H1 (cell line): ENCODE data around the gene SF3B1. TPM values are rescaled to one million over a fixed set of nuclear protein-coding genes. Genes with fewer than 3 reads are reported as not detected.
"Not testable (repeated sequence)": the region's sequence is repeated elsewhere in the genome, so short reads cannot be mapped to it uniquely, and the experiment has no call there.

ENCODE experiments used
- CTCF ChIA-PET: fragments of 300-600 bp; sonication (Branson Sonifier 250); formaldehyde crosslinking; loops from one replicate; lab custom pipeline; 2021; ENCODE audit not compliant: partially characterized antibody; lab: Charles Lee
- POLR2A ChIA-PET: fragments of 300-600 bp; sonication (Branson Sonifier 250); formaldehyde crosslinking; loops from one replicate; lab custom pipeline; 2021; ENCODE audit warnings: inconsistent platforms; ENCODE audit not compliant: partially characterized antibody; lab: Charles Lee
- DNase-seq, 2 experiments: peaks; one replicate each; pipeline versions ENCODE4 v3.0.0 to v3.0.0-alpha.2; 2010 to 2022; ENCODE audit warnings: low spot score in 2 of 2, low read depth in 1 of 2, mixed read lengths in 1 of 2
- FAIRE-seq: peaks from 2 replicates; lab custom pipeline; 2011; peaks lifted over from hg19 to GRCh38; lab: Jason Lieb, UNC
- H2AFZ ChIP-seq: 2 replicates; pipeline ENCODE4 v1.8.1; 2012; ENCODE audit warnings: low read length, inconsistent platforms
- H2AK5ac ChIP-seq: 2 replicates; pipeline ENCODE4 v1.6.1; 2013; ENCODE audit warnings: low read depth, low read length
- H2BK120ac ChIP-seq: replicated peaks from 2 replicates; pipeline ENCODE3; 2013; ENCODE audit warnings: low read depth, low read length, inconsistent platforms
- H2BK12ac ChIP-seq: 2 replicates; pipeline ENCODE4 v1.6.1; 2013; ENCODE audit warnings: low read depth, low read length
- H2BK15ac ChIP-seq: 2 replicates; pipeline ENCODE4 v1.6.1; 2013; ENCODE audit warnings: low read length
- H2BK20ac ChIP-seq: 2 replicates; pipeline ENCODE4 v1.6.1; 2013; ENCODE audit warnings: low read length
- H2BK5ac ChIP-seq: 2 replicates; pipeline ENCODE4 v1.6.1; 2013; ENCODE audit warnings: low read depth, low read length
- H3K14ac ChIP-seq: 2 replicates; pipeline ENCODE4 v1.6.1; 2013; ENCODE audit warnings: inconsistent platforms; ENCODE audit not compliant: insufficient read length
- H3K18ac ChIP-seq: 2 replicates; pipeline ENCODE4 v1.6.1; 2013; ENCODE audit warnings: low read length; ENCODE audit errors: extremely low read depth
- H3K23ac ChIP-seq: 2 replicates; pipeline ENCODE4 v1.6.1; 2013; ENCODE audit warnings: inconsistent platforms; ENCODE audit not compliant: insufficient read length
- H3K23me2 ChIP-seq: 2 replicates; pipeline ENCODE4 v1.6.1; 2013; ENCODE audit warnings: low read depth, low read length
- H3K27ac ChIP-seq: 2 replicates; pipeline ENCODE4 v1.6.1; 2011; ENCODE audit warnings: low read depth, low read length, inconsistent platforms
- H3K27me3 ChIP-seq, 4 experiments: replicated peaks in 1 of 4; 1 replicate in 1 of 4; 2 replicates in 3 of 4; pipeline versions ENCODE4 v1.6.1 to v1.8.1; 2011 to 2013; ENCODE audit warnings: low read length in 3 of 4, mild to moderate bottlenecking in 3 of 4, inconsistent platforms in 2 of 4, mixed read lengths in 2 of 4, moderate library complexity in 1 of 4; ENCODE audit not compliant: control insufficient read depth in 3 of 4, insufficient read depth in 3 of 4; ENCODE audit errors: extremely low read depth in 1 of 4
- H3K36me3 ChIP-seq, 4 experiments: 2 replicates each; pipeline versions ENCODE4 v1.6.1 to v1.8.1; 2011 to 2013; ENCODE audit warnings: mild to moderate bottlenecking in 4 of 4, low read length in 3 of 4, moderate library complexity in 2 of 4, control low read depth in 1 of 4, inconsistent platforms in 1 of 4; ENCODE audit not compliant: insufficient read depth in 4 of 4, control insufficient read depth in 2 of 4
- H3K4ac ChIP-seq: replicated peaks from 2 replicates; pipeline ENCODE3; 2013; ENCODE audit warnings: low read length, low read depth, mixed read lengths, inconsistent platforms; ENCODE audit not compliant: insufficient read length
- H3K4me1 ChIP-seq, 4 experiments: replicated peaks in 1 of 4; 1 replicate in 1 of 4; 2 replicates in 3 of 4; pipeline versions ENCODE4 v1.6.1 to v1.8.1; 2011 to 2013; ENCODE audit warnings: low read length in 3 of 4, inconsistent platforms in 2 of 4, mixed read lengths in 1 of 4; ENCODE audit not compliant: insufficient read depth in 4 of 4, control insufficient read depth in 3 of 4
- H3K4me2 ChIP-seq, 2 experiments: 2 replicates each; pipeline versions ENCODE4 v1.6.1 to v1.8.1; 2011 to 2013; ENCODE audit warnings: low read depth in 2 of 2, low read length in 2 of 2, control low read depth in 1 of 2, inconsistent platforms in 1 of 2, mild to moderate bottlenecking in 1 of 2; ENCODE audit not compliant: insufficient read depth in 1 of 2
- H3K4me3 ChIP-seq, 4 experiments: fragments of 200-600, 300-600 bp in 1 of 4; sonication (generic), shearing (Covaris generic), sonication (Bioruptor Twin) in 1 of 4; 2 replicates each; pipeline versions ENCODE4 v1.5.1 to v1.8.1; 2011 to 2016; ENCODE audit warnings: low read length in 4 of 4, low read depth in 3 of 4, control low read depth in 2 of 4, inconsistent platforms in 2 of 4, mild to moderate bottlenecking in 2 of 4, mixed read lengths in 1 of 4, moderate library complexity in 1 of 4; ENCODE audit not compliant: insufficient read depth in 2 of 4; ENCODE audit errors: extremely low read depth in 1 of 4
- H3K56ac ChIP-seq: replicated peaks from 2 replicates; pipeline ENCODE3; 2013; ENCODE audit warnings: low read depth, mild to moderate bottlenecking, mixed read lengths, low read length, inconsistent platforms; ENCODE audit not compliant: insufficient read length
- H3K79me1 ChIP-seq: 2 replicates; pipeline ENCODE4 v1.6.1; 2013; ENCODE audit warnings: low read depth, low read length, control low read depth
- H3K79me2 ChIP-seq, 2 experiments: 2 replicates each; pipeline versions ENCODE4 v1.6.1 to v1.8.1; 2012 to 2013; ENCODE audit warnings: low read length in 2 of 2, mild to moderate bottlenecking in 2 of 2, inconsistent platforms in 1 of 2; ENCODE audit not compliant: insufficient read depth in 2 of 2, control insufficient read depth in 1 of 2
- H3K9ac ChIP-seq, 4 experiments: replicated peaks in 1 of 4; 1 replicate in 1 of 4; 2 replicates in 3 of 4; pipeline versions ENCODE4 v1.6.1 to v1.8.1; 2011 to 2013; ENCODE audit warnings: low read depth in 3 of 4, low read length in 3 of 4, control low read depth in 2 of 4, mild to moderate bottlenecking in 2 of 4, moderate library complexity in 2 of 4, inconsistent platforms in 1 of 4; ENCODE audit errors: extremely low read depth in 1 of 4
- H3K9me3 ChIP-seq, 2 experiments: 2 replicates each; pipeline versions ENCODE4 v1.6.1 to v1.8.1; 2012 to 2013; ENCODE audit warnings: mild to moderate bottlenecking in 2 of 2, moderate library complexity in 2 of 2, control low read depth in 1 of 2, inconsistent platforms in 1 of 2, low read depth in 1 of 2, low read length in 1 of 2, mixed read lengths in 1 of 2; ENCODE audit not compliant: insufficient read depth in 2 of 2
- H4K20me1 ChIP-seq, 2 experiments: replicated peaks in 1 of 2; 2 replicates each; pipeline versions ENCODE3 to v1.8.1; 2011 to 2013; ENCODE audit warnings: inconsistent platforms in 2 of 2, low read length in 2 of 2, mild to moderate bottlenecking in 1 of 2; ENCODE audit not compliant: insufficient read depth in 2 of 2, control insufficient read depth in 1 of 2
- H4K5ac ChIP-seq: 2 replicates; pipeline ENCODE4 v1.6.1; 2013; ENCODE audit warnings: low read length, low read depth, mixed read lengths, inconsistent platforms; ENCODE audit not compliant: insufficient read length
- H4K8ac ChIP-seq: 2 replicates; pipeline ENCODE4 v1.8.0; 2013; ENCODE audit warnings: mild to moderate bottlenecking, moderate library complexity, low read length, inconsistent platforms; ENCODE audit not compliant: insufficient read depth; ENCODE audit errors: extremely low read depth
- H4K91ac ChIP-seq: replicated peaks from 2 replicates; pipeline ENCODE3; 2013; ENCODE audit warnings: low read length, mixed read lengths, inconsistent platforms; ENCODE audit not compliant: insufficient read length
- ATF2 ChIP-seq: IDR thresholded peaks from 2 replicates; pipeline ENCODE4 v1.6.1; 2012; ENCODE audit warnings: low read length, inconsistent platforms
- BCL11A ChIP-seq, 2 experiments: IDR thresholded peaks; one replicate each; pipeline ENCODE4 v1.6.1; 2011; ENCODE audit warnings: low read depth in 2 of 2, low read length in 2 of 2, mild to moderate bottlenecking in 2 of 2
- CREB1 ChIP-seq: IDR thresholded peaks from 2 replicates; pipeline ENCODE4 v1.6.1; 2012; ENCODE audit warnings: inconsistent platforms
- WGBS, 2 experiments: shearing (Covaris generic) in 1 of 2; methylation state at CpG; one replicate each; pipeline versions ENCODE4 v1.1.6 to v1.1.7; 2013 to 2015; ENCODE audit warnings: low lambda C conversion rate in 2 of 2, mixed read lengths in 2 of 2, inconsistent platforms in 1 of 2, low coverage in 1 of 2, missing lambda C conversion rate in 1 of 2; ENCODE audit not compliant: insufficient replicate concordance in 2 of 2, insufficient coverage in 1 of 2, insufficient read length in 1 of 2; ENCODE audit errors: extremely low coverage in 1 of 2, missing lambda C conversion rate in 1 of 2; 5-methylcytosine and 5-hydroxymethylcytosine counted together
- polyA plus RNA-seq, 7 experiments: library from polyadenylated mRNA; depleted of rRNA in 3 of 7; stranded (reverse) in 5 of 7; unstranded in 2 of 7; fragments of >200 nt in 5 of 7; fragments of 200-250 nt in 2 of 7; gene quantifications; 1 replicate in 5 of 7; 2 replicates in 1 of 7; 4 replicates in 1 of 7; pipeline versions ENCODE4 v1.2.1 to v1.2.3, GENCODE V29; 2011 to 2013; ENCODE audit warnings: missing spikeins in 2 of 7, mixed read lengths in 2 of 7
- total RNA-seq: library from RNA; stranded (reverse); fragmentation: NEBNext Ultra II Directional; extraction: Animal tissue kit (Norgen Biotek cat#: 25700); gene quantifications from 2 replicates; pipeline ENCODE4 v1.2.1, GENCODE V29; 2021

SF3B1 gene
- total and polyA plus RNA-seq, 2 of the 8 experiments (the other 6 are each of a cell fraction or from before 2014, with no cell fraction given): 320 to 403 TPM

- TF ChIP-seq ATF2 (no peak; the same call in 1 of the 2 replicates), BCL11A (IDR thresholded peaks at IDR 0.05; ENCODE audit: low read depth in 2 of 2, low read length in 2 of 2) (no peak), CREB1 (peak; percentile 68)
- TF ChIP-seq, all 59 proteins: peak for 25
These were observed at the start of gene SF3B1 (continued) for GRCh38 chr2:197434541-197435513.

GRCh38 chr2:197484248-197484647 is 49.4 kb upstream of the SF3B1 start:
- H3K23me2 ChIP-seq, H3K9me3 ChIP-seq, H4K8ac ChIP-seq, H4K20me1 ChIP-seq, H4K91ac ChIP-seq, H3K79me2 ChIP-seq, H2AFZ ChIP-seq, H3K4me3 ChIP-seq, H2BK120ac ChIP-seq, FAIRE-seq, H3K18ac ChIP-seq, H2BK5ac ChIP-seq, DNase-seq, H2BK12ac ChIP-seq, CTCF ChIA-PET, H3K27me3 ChIP-seq, H3K4me1 ChIP-seq, H3K56ac ChIP-seq, H3K14ac ChIP-seq, H3K23ac ChIP-seq, H4K5ac ChIP-seq, H2BK15ac ChIP-seq, H3K4me2 ChIP-seq, H3K79me1 ChIP-seq, H2BK20ac ChIP-seq, H3K9ac ChIP-seq, H3K27ac ChIP-seq, H3K4ac ChIP-seq, H2AK5ac ChIP-seq: not testable (repeated sequence)
- peaks cover 14 to 38% (median 25%) of the 10 kb centered on the region in 4 experiments; a peak in 7 of 8 replicates for H3K36me3 ChIP-seq
- POLR2A ChIA-PET: interaction anchor here (0.6 to 10.5 kb wide), 15 partner anchors 10 to 498 kb away, joined by 3 to 270 read pairs (median 4); partner anchors contain the start of genes HSPD1, HSPE1, MOB4 and SF3B1
- 96% methylated on average over 3 of the region's 3 CpGs; no CpG with 5 or more reads in 1 of the 2 experiments for WGBS, 2 experiments
